IPS-11a (cell line): ENCODE data around the gene SCAF4.
A peak's percentile ranks its signal among the peaks of the same experiment; 100 is the strongest.
"Not testable (repeated sequence)": the region's sequence is repeated elsewhere in the genome, so short reads cannot be mapped to it uniquely, and the experiment has no call there.

ENCODE experiments used
- H3K4me3 ChIP-seq: one replicate; pipeline ENCODE4 v1.5.1; 2013; ENCODE audit warnings: low read depth, low read length, control low read depth

Gene SCAF4

DNA sequence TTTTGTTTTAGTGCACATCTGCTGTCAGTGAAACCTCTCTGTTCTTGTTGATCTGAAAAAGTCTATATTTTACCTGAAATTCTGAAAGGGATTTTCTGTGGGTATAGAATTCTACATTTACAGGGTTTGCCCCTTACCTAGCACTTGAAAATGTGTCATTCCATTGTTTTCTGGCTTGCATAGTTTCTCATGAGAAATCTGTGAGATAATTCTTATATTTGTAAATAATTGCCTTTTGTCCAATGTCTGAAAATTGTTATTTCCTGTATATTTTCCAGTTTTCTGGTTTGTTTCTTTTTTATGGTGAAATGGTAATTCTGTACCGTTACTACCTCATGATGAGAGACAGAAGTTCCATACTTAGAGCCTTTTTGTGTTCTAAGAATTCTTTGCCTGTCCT, 11.8 kb upstream of the SCAF4 start:
- H3K4me3 ChIP-seq: no peak overlapping the region

DNA sequence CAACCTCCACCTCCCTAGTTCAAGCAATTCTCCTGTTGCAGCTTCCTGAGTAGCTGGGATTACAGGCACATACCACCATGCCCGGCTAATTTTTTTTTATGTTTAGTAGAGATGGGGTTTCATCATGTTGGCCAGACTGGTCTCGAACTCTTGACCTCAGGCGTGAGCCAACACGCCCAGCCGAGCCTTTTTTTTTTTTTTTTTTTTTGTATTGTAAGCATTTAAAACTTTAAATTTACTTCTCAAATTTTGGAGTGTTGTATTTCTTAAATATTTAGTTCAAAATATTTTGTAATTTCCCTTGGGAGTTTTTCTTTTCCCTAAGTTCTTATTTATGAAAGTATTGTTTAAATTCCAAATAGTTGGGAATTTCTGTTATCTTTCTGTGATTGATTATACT, 9.2 kb upstream of the SCAF4 start:
- no peak overlapping the region for H3K4me3 ChIP-seq

DNA sequence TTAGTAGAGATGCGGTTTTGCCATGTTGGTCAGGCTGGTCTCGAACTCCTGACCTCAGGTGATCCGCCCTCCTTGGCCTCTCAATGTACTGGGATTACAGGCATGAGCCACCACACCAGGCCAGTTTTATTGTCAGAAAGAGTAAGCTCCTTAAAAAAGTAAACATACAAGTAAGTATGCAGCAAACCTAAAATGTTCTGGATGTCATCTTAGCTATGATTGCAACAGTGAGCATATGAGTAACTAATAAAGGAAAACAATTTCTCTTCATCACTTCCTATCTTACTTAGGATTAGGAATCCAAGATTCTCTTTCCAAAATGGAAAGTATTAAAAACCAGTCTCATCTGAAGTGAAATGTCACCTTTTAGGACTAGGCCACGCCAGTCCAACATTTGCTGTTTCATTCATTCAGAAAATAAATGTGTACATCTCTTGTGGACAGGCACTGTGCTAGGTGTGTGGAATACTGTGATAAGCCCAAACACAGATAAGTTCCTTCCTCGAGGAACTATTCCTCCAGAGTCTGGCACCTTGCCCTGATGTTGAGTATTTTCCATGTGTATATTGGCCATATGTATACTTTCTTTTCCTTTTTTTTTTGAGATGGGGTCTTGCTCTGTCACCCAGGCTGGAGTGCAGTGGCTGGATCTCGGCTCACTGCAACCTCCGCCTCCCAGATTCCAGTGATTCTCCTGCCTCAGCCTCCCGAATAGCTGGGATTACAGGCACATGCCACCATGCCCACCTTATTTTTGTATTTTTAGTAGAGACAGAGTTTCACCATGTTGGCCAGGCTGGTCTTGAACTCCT, 5.9 kb upstream of the SCAF4 start:
- H3K4me3 ChIP-seq: not testable (repeated sequence)

DNA sequence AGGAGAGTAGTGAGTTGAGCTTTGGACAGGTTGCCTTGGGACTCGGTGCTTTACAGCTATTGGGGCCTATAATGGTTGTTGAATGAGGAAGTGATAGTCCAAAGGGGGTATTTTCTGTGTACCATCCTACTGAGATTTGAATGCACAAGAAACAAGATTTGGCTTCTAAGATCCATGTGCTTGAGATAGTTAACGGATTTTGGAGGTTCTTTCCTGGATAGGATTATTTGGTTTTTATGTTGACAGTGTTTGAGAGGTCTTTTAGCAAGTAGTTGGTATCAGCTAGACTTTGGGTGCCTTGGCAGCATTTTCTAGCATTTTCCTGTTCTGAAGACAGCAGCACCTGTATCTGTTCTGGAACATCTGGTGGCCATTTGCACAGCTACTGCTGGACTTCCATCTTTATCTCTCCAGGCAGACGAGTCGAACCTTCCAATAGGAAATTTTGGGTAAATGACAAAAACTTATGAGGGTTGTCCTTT, 3.6 kb upstream of the SCAF4 start:
- H3K4me3 ChIP-seq: no peak overlapping the region

DNA sequence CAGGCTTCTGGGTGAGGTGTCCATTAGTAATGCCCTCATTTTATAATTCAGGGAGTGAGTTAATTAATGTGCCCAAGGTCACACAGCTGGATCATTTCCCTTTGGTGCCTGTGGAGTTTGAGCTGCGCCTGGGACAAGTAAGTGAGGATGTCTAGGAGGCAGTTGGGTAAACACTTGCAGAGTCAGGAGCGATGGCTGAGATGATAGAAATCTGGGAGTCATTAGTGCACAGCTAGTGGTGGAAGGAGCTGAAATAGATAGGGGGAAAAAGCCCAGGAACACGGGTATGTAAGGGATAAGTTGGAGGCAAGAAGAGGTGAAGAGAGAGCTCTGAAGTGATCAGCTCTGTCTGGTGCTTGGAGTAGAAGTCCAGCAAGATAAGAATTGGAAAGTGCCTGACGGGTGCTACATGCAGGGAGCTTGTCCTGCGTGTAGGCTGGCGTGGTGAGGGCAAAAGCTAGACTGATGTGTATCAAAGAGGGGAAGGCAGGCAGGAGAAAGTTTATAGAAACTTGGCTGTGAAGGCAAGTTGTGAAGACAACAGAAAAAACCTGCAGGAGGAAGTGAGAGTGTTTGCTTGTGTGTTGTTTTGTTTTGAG, 1.7 kb upstream of the SCAF4 start:
- no peak overlapping the region for H3K4me3 ChIP-seq

DNA sequence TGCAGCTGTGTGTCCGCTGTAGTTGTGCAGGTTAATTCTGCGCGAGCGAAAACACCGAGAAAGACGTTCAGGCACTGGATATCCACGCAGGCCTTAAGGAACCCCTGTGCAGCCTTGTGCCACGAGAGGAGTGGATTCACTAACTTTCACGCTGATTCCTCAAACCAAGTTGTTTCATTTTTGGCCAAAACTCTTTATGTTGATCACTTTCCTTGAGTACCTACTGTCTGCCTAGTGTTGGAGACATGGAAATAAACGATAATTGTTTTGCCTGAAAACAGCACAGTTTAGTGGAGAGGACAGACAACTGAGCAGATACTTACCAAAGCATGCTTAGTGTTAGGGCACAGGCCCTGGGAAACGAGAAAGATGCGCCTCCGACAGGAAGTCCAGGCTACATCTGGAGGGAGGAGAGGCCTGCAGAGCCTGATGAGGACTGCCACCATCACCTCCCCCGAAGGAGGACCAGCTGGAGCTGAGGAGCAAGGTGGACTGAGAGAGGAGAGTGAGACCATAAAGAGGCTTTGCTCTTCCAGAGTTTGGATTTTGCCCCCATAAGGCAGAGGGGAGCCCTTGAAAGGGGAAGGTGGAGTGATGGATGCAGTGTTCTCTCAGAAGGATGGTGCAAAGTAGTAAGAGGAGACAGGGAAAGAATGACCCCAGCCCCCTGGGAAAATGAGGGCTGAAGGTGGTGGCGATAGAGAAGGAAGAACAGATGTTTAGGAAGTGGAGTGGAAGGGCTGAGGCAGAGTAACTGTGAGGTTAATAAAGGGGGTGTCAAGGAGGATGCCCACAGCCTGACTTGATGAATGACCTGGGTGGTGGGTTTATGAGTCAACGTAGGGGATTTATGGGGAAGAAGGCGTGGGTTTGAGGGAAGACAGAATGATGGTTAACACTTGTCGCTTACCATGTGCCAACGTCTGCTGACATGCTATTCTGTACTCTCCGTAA, 956 bp upstream of the SCAF4 start:
- peak overlapping the region; percentile 50 for H3K4me3 ChIP-seq

DNA sequence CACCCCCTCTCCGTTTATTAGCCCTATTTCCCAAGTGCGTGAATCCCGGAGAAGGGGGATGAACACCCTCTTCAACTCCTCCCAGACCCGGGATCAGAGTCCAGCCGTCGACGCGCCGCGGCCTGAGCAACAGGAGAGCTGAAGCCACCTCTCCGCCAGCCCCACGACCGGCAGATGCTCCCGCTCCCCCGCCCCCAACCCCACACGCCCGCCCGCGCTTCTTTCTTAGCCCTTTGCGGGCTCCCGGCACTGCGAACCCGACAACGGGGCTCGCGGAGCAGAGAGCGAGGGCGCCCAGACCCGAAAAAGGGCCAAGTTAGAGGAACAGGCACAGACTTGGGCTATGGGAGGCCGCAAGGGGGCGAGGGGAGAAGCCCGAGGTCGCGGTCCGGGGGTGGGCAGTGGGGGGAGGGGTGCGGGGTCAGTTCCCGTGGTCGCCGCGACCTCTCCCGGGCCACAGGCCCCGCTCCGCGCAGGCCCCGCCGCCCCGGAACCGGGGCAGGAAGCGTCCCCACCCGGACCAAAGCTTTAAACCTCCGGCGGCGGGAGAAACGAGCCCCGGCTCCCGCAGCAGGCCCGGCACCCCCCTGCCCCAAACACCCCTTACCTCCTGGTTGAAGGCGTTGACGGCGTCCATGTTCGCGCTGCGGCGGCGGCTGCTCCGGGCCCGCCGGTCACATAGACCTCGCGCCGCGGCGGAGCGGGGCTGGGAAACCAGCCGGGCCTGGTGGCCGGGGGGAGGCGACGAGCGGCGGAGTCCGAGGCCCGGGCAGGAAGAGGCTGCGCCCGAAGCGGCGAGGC, 662 bp downstream of the SCAF4 start:
- H3K4me3 ChIP-seq: peak overlapping the region; percentile 90

DNA sequence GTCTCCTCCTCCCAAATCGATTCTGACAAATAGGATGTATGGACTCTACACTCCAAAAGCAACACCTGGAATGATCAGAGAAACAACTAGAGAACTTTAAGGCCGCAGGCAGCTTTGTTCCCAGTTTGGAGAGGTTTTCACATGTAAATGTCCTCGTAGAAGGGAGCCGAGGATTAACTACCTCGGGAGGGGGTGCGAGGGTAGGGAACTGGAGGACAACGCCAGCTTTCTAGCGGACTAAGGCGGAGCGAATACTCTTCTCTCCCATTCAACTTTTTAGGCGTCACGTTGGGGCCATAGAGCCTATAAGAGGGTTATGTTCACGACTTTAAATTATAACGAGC, 1.2 kb downstream of the SCAF4 start:
- H3K4me3 ChIP-seq: peak overlapping the region; percentile 90

DNA sequence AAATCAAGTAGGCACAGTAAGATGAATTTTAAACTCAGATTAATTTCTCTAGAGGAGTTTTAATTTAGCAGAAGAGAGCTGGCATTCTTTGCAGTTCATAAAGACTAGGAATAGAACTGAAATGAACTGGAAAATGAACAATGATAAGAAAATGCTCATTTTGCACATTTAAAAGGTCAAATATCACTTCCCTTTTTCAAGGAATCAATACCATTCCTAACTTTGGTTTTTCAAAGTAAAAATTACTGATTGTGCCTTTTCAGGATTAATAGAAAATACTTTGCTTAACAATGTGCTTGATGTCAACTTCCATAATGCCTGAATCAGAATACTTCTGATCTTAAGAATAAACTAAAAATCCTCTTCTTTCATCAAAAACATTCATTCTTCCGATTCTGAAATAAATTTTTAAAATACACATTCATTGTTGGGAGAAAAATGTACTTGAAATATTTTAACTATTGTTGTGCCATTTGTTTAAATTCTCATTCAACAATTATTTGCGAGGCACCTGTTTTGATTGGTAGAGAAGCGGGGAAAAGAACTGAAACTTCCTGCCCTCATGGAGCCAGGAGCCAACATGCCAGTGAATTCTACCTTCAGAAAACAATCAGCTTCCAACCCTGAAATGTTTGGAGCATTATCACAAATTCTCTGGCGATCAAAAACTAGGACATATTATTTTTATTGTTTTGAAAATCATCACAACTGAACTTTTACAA, 2.1 kb downstream of the SCAF4 start:
- peak overlapping the region; percentile 90 for H3K4me3 ChIP-seq

DNA sequence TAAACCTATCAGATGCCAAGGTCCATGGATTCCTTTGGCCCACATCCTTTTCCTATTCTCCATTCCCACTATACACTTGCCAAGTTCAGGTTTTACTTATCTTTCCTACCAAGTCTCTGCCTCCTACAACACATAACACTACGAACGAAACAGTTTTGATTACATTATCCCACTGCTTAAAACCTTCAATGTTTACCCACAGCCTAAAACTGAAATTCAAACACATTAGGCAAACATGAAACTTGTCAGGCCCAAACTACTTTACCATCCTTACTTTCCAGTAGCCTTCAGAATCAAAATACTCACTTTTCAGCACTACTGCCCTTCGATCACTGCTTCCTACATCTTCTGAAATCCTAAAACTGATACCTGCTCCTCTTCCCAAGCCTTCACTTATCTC, 3.0 kb downstream of the SCAF4 start:
- H3K4me3 ChIP-seq: no peak overlapping the region

DNA sequence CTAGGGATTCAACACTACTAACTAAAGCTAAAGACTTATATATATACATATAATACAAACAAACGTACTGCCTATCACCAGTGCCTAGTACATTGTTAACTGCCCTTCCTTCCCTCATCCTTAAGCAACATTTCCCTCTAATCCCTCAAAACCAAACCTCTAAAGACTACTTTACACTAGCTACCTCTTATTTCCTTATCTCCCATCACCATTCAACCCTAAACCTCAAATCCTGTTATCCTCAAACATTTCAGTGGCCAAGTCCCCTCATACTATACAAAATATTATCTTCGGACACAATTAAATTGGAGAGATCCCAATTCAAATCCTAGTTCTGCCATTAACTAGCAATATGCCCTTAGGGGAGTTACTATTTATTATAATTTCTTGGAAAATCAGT, 3.7 kb downstream of the SCAF4 start:
- no peak overlapping the region for H3K4me3 ChIP-seq

DNA sequence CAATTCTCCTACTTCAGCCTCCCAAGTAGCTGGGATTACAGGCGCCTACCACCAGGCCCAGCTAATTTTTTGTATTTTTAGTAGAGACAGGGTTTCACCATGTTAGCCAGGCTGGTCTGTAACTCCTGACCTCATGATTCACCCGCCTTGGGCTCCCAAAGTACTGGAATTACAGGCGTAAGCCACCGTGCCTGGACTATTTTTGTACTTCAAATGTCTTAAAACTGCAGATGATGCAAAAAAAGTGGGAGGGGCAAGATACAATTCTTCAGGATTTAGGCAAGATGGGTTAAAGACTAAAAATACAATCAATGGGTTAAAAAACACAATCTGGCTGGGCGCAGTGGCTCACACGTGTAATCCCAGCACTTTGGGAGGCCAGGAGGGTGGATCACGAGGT, 4.7 kb downstream of the SCAF4 start:
- no peak overlapping the region for H3K4me3 ChIP-seq

DNA sequence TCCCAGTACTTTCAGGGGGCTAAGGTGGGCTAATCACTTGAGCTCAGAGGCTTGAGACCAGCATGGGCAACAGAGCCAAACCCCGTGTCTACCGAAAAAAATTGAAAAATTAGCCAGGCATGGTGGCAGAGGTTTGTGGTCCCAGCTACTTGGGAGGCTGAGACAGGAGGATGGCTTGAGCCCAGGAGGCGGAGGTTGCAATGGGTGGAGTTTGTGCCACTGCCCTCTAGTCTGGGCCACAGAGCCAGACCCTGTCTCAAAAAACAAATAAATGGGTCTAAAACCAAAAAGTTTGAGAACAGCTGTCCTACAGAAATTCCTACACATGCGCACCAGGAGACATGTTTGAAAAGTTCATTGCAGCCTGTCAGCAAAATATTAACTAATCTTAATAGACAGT, 5.5 kb downstream of the SCAF4 start:
- H3K4me3 ChIP-seq: no peak overlapping the region

DNA sequence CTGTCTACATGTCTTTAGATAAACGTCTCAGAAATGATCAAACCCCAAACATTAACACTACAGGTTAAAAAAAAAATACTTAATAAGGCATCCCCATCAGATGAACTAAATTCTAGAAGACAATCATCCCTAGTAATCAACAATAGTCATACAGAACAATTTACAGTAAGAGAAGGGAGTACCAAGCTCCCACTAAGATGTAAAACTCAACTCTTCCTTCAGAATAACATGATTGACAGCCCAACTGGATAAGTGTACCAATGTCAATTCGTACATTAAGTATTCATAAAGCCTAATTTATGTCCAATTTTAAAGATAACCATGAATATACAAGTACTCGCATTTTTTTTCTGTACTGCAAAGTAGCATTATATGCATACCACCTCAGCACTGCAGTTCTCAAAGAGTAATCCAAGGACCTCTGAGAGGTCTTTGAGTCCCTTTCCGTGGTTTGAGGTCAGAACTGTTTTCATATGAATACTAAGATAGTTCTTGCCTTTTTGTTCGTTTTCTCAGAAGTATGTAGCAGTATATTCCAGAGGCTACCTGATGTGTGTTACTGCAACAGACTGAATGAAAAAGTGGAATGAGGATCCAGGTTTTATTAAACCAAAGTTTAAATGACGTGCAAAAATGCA, 6.6 kb downstream of the SCAF4 start:
- no peak overlapping the region for H3K4me3 ChIP-seq

DNA sequence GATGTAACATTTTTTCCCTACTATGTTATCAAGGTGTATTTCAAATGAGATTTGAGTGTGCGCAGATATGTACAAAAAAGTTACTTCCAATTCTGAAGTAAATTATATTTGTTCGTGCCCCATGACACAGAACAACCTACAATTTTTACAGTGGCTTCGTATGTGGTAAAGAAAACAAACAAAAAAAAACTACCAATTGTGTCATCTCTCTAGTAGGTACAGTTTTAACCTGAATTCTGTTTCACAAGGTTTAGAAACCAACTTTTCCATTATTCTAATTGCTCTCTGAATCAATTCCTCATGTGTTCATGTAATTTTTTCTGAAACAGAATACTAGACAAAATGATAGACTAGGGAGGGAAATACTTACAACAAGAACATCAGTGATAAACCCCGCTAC, 7.4 kb downstream of the SCAF4 start:
- no peak overlapping the region for H3K4me3 ChIP-seq

DNA sequence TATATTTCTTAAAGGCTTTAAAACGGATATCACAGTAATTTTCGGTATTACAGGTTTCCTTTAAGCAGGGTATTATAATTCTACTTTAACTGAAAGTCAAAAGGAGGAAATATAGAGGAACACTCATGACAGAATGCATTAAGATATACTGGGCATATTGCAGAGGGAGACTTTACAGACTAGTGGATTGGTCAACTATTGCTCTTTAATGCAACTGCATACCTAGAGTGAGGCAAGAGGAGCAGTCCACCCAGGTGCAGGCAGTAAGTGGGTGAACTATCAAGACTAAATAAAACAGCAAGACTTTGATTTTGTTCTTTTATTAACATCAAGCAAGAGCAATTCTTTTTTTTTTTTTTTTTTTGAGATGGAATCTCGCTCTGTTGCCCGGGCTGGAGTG, 10.5 kb downstream of the SCAF4 start:
- no peak overlapping the region for H3K4me3 ChIP-seq

DNA sequence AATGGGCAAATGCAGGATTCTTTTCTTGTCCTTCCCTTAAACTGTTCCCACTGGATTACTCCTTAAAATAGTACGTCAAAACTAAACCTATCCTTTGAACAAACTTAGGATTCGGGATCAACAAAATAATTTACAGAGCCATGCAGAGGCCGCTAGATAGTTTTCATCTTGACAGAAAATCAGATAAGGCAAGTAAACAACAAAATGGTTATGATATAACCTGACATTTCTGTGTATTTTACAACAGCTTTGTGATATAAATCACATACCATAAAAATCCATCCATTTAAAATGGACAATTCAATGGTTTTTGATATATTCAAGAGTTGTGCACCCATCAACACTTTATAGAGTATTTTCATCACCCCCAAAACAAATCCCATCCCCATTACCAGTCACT, 11.2 kb downstream of the SCAF4 start:
- H3K4me3 ChIP-seq: no peak overlapping the region

DNA sequence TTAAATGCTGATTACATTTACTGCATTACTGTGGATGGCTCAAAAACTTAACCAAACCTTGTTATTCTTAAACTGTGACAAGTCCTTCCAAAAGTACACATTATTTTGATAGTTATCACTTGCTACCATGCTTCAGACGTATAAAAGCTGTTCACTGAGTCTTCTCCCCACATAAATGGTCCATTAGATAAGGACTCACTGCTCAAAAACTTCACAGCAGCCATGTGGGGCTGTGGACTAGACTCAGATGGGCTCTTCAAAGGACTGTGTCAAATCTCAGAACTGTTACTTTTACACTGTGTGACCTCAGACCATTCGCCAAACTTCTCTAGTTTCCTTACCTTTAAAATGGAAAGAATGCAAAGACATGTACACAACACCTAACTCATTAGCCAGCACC, 11.6 kb downstream of the SCAF4 start:
- no peak overlapping the region for H3K4me3 ChIP-seq

DNA sequence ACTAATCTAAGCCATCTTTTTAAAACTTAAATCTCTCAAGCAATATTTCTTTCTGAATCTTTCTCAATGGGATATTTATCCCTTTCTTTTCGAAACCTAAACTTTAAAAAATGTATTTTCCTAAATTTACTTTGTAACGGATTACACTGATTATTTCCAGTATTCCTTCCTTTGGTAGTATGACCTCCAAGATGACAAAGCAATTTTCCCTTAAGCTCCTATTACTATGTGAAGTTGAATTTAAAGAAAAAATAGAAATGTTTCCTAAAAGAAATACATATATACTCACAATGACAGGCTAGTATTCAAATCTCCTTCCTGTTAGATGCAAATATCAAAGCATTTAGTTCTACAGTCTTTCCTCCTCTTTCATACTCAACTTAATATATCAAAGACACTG, 15.8 kb downstream of the SCAF4 start:
- H3K4me3 ChIP-seq: no peak overlapping the region
